HG03460 (cell line): ENCODE measurements around the gene NUDT21.
A peak's percentile ranks its signal among the peaks of the same experiment; 100 is the strongest.

Experiments used
- ATAC-seq: cut with Tn5 transposase; IDR thresholded peaks from one replicate; pipeline ENCODE4 v1.9.1; 2021; ENCODE audit not compliant: unreplicated experiment

NUDT21 gene

GRCh38 chr16:56462064-56462796 is 11.1 kb upstream of the NUDT21 start:
- no peak for ATAC-seq

- no peak for ATAC-seq
Measured at GRCh38 chr16:56460101-56460500, 9.0 kb upstream of the NUDT21 start.

- no peak for ATAC-seq
Measured at GRCh38 chr16:56457927-56458470, 6.9 kb upstream of the NUDT21 start.

- ATAC-seq: peak; percentile 33
Measured at GRCh38 chr16:56451753-56452689, 889 bp upstream of the NUDT21 start.

GRCh38 chr16:56450275-56450985 is 702 bp downstream of the NUDT21 start:
- ATAC-seq: no peak

- ATAC-seq: no peak
Measured at GRCh38 chr16:56448005-56448404, 3.1 kb downstream of the NUDT21 start.

GRCh38 chr16:56447286-56447685 is 3.8 kb downstream of the NUDT21 start:
- ATAC-seq: no peak

GRCh38 chr16:56438038-56438437 is 13.1 kb downstream of the NUDT21 start:
- ATAC-seq: no peak

- no peak for ATAC-seq
Measured at GRCh38 chr16:56436258-56436657, 14.9 kb downstream of the NUDT21 start.

GRCh38 chr16:56428091-56428490 is 23.0 kb downstream of the NUDT21 start:
- ATAC-seq: no peak

GRCh38 chr16:56426585-56426984 is 24.5 kb downstream of the NUDT21 start:
- no peak for ATAC-seq

- peak; percentile 76 for ATAC-seq
Measured at GRCh38 chr16:56425439-56425832, 25.7 kb downstream of the NUDT21 start, which contains the start of gene AMFR. Gene AMFR (minus strand): TSS chr16:56425545. CDS start chr16:56425327, 218 bp downstream.

- ATAC-seq: peak; percentile 28
Measured at GRCh38 chr16:56424791-56425438, 26.2 kb downstream of the NUDT21 start.

GRCh38 chr16:56424404-56424764 is 26.7 kb downstream of the NUDT21 start:
- ATAC-seq: no peak

GRCh38 chr16:56423584-56424403 is 27.3 kb downstream of the NUDT21 start:
- no peak for ATAC-seq

GRCh38 chr16:56422896-56423441 is 28.2 kb downstream of the NUDT21 start:
- ATAC-seq: no peak

- no peak for ATAC-seq
Measured at GRCh38 chr16:56421976-56422669, 29.0 kb downstream of the NUDT21 start.

GRCh38 chr16:56421313-56421712 is 29.8 kb downstream of the NUDT21 start:
- no peak for ATAC-seq

GRCh38 chr16:56420613-56421012 is 30.5 kb downstream of the NUDT21 start:
- no peak for ATAC-seq
